ENCODE measurements around the gene DGKI.

The DGKI gene

DNA sequence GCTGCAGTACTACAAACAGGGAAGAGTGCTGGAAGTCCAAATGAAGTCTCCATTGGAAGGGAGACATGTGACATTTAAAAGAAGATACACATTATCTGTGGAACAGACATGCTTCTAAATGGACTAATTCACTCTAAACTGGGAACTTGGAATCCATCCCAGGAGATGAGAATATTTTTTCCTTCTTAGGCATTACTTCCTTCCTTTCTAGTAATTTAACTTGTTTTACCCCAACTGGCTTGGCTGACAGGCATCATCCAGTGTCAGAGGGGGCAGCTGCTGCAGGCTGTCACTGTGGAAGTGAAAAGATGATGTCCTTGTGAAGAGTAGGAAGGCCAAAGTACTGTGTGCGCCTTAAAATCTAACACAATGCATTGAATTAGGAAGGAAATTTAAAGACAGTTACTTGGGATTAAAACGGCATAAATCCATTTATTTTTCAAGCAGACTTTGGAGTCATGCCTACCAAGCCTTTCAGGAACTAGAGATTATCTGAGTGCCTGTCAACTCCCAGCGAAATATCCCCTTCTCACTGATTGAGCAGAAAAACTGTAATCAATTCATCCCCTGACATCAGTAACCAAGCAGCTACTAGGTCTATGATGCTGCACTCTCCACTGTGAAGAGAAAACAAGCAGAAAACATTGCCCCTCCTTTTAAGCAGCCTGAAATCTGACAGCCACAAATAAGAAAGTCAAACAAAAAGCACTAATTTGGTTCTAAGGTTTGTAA lies 161.2 kb downstream of the DGKI start:
- no peak for DNase-seq

DNA sequence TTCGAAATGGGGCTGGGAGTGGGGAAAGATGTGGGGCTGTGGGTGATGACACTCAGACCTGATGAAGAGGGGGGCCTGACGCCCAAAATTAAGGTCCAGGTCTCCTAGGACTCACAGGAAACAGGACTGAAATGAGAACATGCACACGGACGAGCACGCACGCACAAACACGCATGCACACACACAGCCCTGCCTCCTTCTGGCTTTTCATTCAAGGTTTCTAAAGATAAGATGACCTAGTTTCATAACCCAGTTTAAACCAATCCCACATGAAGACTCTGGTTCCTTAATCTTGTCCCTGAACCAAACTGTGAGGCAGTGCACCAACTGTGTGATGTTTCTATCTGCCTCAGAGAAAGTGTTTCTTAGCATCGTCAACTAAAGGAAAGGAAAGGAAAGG lies 162.0 kb downstream of the DGKI start:
- no peak for DNase-seq

DNA sequence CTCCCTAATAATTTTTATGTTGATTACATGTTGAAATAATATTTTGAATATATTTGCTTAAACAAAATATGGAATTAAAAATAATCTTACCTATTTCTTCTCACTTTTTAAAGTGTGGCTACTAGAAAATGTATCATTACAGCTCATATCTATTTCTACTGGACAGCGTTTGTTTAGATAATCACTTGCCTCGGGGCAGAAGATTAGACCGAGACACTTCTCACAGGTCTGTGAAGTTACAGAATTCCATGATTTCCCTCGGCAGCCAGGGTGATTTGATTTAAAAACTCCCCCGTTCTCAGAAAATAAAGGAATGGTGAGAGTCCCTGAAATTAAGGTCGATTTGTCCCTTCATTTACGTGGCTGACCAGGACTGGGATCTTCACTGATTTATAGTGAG lies 162.5 kb downstream of the DGKI start:
- no peak for DNase-seq

DNA sequence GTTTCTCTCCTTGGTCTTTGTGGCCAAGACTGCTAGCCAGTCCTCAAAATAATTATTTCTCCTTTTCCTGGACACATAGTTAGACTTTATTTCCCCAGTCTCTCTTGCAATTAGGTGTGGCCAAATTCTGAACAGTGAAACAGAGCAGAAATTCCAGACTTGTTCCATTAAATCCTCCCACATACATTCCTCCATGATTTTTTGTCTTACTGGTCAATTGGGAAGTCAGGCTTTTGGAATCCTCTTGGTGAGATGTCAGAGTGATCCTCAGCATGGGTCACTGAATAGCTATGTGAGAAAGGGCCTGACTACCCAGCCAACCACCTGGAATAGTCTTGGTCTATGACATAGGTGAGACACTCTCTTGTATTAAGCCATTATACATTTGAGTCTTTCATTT lies 164.2 kb downstream of the DGKI start:
- DNase-seq: no peak

DNA sequence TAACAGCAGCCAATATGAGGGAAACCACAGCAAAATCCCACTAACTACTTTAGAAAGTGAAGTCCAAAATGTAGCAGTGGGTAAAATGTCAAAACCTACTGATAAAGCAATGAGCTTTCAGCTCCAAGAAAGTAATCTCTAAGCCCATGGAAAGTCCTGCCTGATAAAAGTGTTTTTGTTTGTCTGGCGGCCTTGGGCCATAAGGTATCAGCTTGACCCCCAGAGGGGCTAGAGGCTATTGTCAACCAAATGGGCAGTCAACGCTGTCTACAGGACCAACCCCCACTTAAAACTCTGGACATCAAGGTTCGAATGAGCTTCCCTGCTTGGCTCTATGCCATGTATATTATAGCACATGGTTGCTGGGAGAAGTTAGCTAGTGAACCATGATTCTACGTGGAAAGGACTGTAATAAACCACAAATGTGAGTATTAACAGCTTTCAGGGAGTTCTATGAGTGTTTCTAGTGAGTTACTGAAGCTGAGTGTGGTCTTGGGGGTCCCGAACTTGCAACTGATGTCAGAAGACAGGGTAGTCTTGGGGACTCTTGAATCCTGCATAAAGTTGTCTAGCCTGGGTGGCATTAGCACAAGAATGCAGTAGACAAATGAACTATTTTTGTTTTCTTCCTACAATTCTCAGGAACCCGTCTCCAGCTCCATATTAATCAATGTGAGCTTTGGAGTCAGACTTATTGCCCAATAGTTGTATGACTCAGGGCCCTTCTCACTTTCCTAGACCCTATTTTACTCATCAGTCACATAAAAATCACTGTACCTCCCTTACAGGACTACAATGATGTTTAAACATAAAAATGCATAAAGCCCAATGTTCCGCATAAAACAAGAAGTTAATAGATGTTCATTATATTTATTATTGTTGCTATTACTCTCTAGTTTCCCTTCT lies 164.9 kb downstream of the DGKI start:
- no peak for DNase-seq

DNA sequence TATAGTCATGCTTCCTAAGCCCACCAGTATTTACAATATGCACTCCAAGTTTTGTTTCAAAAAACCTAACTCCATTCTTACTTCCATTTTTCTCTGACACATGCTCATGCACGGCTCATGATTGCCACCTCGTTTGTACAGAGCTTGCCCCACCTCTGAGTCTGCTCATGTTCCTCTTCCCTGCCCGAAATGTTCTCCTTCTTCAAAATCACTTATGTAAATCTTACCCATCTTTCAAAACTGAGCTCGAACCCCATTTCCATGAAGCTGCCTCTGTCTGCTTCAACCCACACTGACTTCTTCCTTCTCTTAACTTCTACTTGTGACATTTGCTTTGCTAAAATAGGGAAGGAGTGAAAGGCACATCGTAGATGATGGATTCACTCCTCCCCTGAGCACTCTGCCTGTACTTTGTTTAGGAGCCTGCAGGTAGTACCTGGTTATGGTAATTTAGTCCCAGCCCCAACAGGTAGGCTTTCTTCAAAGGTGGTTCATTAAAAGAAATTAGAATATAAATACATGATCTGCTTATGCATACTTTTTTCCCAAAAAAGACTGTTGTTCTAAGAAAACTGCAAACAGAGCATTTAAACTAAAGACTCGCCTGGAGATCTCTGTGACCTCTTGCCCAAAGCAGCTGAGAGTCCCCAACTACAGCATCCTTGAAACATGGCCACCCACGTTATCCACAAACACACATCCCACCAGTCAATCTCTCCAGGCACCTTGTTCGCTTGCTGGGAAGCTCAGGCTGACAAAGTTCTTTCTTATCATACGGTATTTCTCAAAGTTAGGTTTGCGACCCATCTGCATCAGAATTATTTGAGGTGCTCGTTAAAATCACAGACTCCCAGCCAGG lies 172.0 kb downstream of the DGKI start:
- no peak for DNase-seq

DNA sequence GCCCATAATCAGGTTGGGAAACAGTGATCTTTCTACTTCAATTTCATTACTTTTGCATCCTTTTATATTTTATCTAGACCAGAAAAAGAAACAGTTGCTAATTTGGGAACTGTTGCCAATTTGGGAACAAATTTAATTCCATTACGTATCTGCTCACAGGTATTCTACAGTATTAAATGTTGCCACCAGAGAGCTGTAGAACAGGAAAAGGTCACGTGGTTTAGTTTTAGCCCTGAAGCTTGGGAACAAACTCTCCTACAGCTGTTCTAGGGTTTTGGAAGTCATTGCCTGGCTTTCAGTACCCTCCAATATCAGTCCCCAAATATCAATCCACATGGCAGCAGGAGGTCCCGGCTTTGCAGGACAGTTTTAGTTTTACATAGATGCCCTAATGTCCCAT lies 172.7 kb downstream of the DGKI start:
- no peak for DNase-seq

DNA sequence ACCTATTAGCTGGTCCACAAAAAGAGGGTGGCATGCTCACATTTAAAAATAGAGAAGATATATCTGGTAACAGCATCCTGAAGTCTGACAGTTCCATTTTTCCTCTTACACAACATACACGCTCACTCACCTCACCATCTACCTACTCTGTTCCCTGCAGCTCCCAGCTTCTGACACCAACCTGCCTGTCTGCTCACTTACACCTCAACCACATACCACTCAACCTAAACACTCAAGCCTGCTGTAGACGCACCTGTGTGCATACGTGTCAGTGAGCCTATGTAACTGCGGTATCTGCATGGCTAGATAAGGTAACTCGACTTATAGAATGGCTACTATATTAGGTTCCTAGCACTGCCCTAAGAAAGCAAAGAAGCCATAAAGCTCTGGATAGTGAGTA lies 174.9 kb downstream of the DGKI start:
- no peak for DNase-seq

DNA sequence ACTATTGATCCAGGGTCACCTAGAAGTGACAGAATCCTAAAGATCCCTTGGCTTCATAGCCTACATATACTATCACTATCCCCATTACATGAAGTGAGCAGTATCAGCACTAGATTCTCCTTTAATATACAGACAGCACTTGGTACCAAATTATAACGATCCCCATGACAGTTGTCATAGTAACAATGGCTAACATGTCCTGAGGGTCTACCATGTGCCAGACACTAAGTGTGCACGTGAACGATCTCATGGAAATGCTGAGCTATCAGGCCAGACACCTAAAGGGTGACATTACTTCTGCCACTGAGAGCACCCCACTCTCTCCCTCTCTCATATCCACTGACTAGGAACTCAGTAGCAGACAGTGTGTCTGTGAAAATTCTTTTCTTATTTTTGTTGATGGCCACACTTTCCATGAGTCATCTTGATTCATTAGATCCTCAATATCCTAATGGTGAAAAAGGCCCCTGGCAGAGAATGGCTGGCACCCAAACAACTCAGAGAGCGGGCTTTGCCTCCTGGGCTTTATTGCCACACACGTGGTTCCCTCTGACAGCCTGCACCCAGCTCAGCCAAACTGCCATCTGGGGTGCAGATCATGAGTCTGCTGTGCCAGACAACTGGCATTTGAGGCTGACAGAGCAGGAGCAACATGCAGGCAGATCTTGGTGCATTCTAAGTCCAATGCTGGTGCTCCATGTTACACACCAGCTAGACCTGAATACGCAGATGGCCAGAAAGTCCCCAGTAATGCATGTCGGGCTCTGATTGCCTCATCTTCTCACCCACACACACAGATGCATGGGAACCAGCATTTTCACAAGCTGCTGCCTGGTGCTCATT lies 176.3 kb downstream of the DGKI start:
- DNase-seq: no peak

DNA sequence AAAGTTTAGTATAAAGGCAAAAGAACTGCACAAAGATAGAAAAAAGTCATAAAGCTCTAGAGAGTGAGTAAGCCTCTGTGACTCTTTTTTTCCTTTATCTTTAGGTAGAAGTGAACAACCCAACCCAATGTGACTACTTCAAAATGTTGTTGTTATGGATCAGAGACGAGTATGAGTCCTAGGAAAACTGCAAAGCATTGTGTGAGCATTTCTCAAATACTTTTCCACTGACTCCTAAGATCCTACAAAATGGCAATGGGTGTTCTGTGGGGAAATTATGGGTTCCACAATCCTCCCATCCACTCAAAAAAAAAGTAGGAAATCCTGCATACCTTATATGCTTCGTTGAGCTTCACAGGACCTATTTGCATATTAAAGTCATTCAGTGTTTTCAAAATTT lies 177.1 kb downstream of the DGKI start:
- no peak for DNase-seq

DNA sequence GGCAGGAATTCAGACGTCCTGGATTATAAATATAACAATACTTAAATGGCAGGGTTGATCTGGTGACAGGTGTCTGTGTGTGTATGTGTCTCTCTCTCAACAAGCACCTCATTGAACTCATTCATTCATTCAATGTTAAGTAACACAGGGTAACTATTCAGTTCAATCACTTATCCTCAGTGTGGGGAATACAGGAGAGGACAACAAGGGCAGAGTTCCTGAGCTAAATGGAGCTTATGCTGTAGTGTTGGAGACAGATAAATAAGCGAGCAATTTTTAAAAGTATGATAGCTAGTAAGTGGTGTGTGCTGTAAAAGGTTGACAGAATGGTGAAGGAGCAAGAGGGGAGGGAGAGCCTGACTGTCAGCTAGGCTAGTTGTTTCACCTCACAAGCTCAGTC lies 178.4 kb downstream of the DGKI start:
- DNase-seq: no peak

DNA sequence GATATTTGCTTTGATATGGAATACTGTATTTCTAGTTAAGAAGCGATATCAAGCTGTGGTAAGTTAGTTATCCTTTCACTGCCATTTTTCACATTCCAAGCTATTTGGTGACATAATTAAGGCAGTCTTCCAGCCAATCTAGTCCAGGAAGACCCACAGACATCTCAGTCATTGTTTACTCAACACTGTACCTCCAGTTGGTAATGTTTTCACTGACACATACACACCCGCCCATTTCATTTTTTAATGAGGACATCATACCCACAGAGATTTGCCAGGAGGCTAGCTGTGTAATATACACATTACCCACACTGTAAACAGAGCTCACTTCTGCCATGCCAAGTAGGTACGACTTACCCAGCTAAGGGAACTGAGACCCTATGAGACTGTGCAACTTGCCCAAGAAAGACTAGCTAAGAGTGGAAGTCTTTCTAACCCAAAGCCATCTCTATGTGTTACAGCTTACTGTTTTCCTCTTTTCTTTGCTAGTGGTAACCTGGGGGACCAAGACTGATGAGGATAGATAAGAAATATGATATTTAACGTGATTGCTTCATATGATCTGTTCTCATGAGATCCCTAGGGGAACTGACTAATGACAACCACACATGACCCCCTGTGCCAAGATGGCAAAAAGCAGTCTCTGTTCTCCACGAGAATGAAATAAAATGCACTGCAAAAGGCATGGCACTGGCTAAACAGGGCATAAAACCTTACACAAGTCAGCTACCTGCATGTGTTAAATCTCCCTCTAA lies 179.0 kb downstream of the DGKI start:
- DNase-seq: no peak

DNA sequence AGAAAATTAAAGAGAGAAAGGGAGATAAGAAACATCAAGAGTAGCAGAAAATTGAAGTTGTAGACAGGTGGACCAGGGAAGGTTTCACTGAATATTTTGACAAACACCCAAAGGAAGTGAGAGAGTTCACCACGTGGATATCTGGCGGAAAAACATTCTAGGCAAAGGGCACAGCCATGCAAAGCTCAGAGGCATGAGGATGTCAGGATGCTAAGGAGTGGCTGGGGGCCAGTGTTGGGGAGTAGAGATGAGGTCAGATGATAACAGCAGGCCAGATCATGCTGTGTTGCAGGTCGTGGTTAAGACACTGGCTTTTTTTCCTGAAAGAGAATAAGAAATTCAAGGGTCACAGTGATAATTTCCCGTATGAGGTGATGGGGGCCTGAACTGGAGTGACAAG lies 181.9 kb downstream of the DGKI start:
- DNase-seq: no peak

DNA sequence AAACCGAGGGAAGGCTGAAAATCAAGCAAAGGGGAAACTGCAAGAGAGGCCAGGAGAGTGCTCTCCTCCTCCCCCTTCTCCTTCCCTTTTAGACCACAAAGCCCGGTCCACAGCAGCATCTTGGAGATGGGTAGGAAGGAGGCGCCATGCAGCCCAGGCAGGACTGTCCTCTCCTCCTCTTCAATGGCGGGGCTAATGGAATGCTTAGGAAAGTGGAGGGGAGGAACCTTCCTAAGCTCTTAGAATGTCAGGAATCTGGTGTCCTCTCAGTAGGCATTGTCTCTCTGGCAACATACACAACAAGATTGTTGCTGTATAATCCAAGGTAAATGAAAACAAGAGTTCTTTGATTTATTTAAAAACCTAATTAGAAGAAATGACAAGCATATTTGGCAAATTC lies 185.1 kb downstream of the DGKI start:
- DNase-seq: no peak

DNA sequence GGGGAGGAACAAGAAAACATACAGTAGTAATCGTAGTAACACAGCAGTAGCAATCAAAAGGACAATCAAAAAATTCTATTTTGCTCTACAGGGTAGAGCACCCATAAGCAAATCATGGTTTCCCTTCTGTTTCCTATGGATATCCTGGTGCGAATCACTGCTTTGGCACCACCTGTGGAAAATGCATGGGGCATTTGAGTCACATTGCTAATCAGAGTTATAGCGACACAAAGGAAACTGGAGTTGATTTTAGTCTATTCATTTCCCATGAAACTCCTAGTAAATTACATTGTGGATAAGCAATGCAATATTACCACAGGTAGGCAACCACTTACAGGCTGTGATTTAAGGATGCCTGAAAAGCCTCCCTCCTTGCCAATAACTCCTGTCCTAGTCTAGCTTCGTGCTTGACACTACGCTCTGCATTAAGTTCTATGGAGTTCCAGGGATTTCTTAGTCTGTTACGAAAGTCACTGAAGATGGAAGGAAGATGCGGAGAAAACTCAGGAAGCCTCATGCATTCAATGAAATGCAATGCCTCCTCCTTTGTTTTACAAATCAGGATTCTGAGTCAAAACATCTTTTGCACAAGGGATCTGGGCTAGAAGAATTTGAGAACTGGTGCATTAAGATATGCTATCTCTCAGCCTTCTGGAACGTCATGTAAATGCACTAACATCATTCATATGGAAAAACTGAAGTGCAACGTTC lies 188.4 kb downstream of the DGKI start:
- no peak for DNase-seq

DNA sequence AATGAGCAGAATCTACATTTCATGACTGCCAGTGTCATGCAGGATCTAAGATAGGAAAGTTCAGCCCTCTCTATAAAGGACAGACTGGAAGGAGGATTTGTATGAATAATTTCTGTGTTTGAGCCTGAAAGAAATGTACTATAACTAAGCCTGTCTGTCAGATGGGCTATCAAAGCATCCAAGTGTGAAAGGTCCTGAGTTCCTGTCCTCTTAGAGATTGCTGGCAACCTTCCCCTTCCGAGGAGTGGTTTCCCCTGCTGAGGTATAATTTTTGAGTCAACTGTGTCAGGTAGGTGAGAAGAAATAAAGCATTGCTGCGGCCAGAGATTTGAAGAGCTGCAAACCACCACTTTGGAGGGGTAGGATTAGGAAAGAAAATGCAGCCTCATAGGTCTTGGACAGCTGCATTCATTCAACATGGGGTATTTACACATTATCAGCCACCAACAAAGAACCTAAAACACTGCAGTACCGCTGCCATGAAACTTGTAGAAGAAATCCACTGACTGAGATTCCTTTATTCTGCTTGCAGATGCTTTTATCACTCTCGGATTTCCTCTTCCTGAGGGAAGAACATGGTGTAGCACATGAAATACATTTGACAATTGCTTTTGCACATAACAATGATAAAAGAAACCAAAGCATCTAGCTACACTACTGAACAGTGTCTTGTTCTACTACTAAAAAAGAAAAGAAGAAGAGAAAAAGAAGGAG lies 189.1 kb downstream of the DGKI start:
- DNase-seq: no peak

DNA sequence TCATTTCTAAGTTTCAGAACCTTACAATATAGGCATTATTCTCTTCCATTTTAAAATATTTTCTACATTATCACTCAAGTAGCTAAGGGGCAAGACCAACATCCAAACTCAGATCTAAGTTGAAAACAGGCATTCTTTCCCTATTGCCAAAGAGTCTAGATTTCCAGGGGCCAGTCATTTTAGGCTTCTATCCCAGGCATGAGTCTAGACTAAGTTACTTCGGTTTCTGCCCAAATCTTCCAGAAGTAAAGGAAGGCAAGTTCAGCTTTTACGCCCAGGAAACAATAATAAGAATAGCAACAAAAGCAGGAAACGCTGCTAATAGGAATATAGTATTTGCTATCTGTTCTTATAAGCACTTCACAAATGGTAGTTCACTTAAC lies 189.9 kb downstream of the DGKI start:
- DNase-seq: no peak

DNA sequence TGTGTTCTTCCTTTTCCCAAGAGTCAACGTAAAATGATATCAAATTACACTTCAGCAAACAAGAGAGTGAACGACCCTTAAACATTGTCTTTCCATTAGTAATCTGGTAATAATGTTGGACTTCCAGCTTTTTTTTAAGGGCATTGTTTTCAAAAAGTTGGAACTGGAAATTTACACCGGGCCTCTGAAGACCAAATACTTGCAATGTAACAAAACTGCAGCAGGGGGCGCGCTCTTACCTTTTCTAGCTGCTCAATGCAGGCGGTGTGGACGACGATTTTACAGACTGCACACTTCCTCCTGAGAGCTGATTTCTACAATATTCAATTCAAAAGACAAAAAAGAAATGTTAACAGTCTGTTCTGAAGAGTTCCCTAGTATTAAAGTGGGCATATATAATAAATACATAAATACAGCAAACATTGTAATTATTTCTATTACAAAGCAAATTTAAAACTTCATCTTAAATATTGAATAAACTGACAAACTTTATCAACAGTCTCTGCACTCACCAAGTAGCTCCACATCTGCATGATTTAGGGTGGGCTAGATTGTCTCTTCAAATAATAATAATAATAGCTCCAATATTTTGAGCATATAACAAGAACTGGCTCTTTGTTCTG lies 190.4 kb downstream of the DGKI start:
- peak; percentile 63 for DNase-seq

DNA sequence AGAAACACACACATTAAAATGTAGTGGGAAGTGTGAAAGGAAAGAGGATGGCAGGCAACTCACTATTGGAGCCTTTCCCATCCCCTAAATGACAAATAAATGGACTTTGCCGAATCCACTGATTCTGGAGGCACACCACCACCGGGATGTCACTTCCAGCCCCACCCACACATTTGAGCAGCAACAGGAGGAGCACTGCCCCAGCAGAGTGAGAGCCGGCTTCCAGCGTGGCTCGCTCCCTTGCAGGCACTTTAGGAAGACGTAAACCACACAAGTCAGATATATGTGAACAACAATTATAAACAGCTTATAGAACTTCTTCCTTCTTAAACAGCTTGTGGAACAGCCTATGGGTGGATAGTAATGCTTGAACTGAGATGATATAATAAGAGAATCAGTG lies 191.0 kb downstream of the DGKI start:
- DNase-seq: no peak

DNA sequence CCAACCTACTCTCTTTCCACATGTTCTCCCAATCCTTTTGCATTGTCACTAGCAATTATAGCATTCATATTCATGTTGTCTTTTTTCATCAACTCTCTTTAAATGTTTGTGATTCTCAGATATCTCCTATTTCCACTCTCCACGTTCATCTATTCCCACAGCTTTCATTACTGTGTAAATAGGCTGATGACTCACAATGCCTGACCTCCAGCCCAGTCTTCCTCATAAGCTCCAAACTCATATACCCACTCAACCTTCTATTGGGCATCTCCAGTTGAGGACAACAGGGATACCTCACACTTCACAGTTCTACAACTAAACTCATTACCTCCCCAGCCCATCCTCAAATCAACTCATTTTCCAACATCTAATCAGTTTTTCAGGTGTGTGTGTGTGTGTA lies 194.1 kb downstream of the DGKI start:
- no peak for DNase-seq

All from activated naive CD4-positive, alpha-beta T cell treated with Interleukin-2 at 50 U/mL for 16 hours (primary cell).